T47D (cell line): ENCODE results near the gene PROCR.

Experiments used
- DNase-seq, 2 experiments: peaks; one replicate each; pipeline versions ENCODE4 v3.0.0 to v3.0.0-alpha.2; 2011 to 2012; ENCODE audit warnings: low read depth in 1 of 2, low spot score in 1 of 2
- JUND ChIP-seq: IDR thresholded peaks from 2 replicates; pipeline ENCODE4 v1.6.1; 2012; ENCODE audit warnings: low read depth
- in situ Hi-C: cut with HindIII; loops from 2 replicates; pipeline ENCODE4 v1.10.0; 2016; ENCODE audit warnings: low sequenced_read_pairs, low pct_unique_long_range_greater_than_20kb

PROCR gene

GRCh38 chr20:35224536-35224935 lies 52.7 kb downstream of the PROCR start:
- in situ Hi-C loops: no loop called here
- TF ChIP-seq JUND: no peak
- no peak for DNase-seq

GRCh38 chr20:35225319-35226125 lies 53.6 kb downstream of the PROCR start:
- TF ChIP-seq JUND: no peak
- no peak for DNase-seq
- in situ Hi-C loops: no loop called here

- no peak for DNase-seq
- TF ChIP-seq JUND: no peak
- in situ Hi-C loops: no loop called here
Measured at GRCh38 chr20:35226126-35226883, 54.4 kb downstream of the PROCR start, which contains the start of gene MMP24. Gene MMP24, plus strand, starts transcription at chr20:35226690. Its CDS starts 49 bp downstream, at chr20:35226739.
